HEK293 (cell line): ENCODE data around the gene LDLRAD2.

Experiments
- CTCF ChIA-PET: fragments of 350-600 bp; formaldehyde crosslinking; extraction: SDS; loops from one replicate; lab custom pipeline; 2021; ENCODE audit warnings: antibody characterized with exemption; lab: Yijun Ruan, JAX
- POLR2A ChIA-PET: fragments of 300-600 bp; formaldehyde crosslinking; extraction: SDS; loops from one replicate; lab custom pipeline; 2020; ENCODE audit warnings: antibody characterized with exemption, inconsistent platforms; lab: Yijun Ruan, JAX
- H3K27ac ChIP-seq: fragments of 200-500 bp; sonication (Bioruptor generic); 2 replicates; pipeline ENCODE4 v1.5.1; 2014; ENCODE audit warnings: low read depth, low read length, control low read depth, inconsistent platforms; ENCODE audit errors: extremely low read depth
- H3K36me3 ChIP-seq, 2 experiments: fragments of 200-500 bp in 1 of 2; sonication (Bioruptor generic) in 1 of 2; 1 replicate in 1 of 2; 2 replicates in 1 of 2; pipeline ENCODE4 v1.5.1; 2014 to 2017; ENCODE audit warnings: inconsistent platforms in 2 of 2, low read length in 2 of 2; ENCODE audit not compliant: control insufficient read depth in 2 of 2, insufficient read depth in 1 of 2
- H3K4me1 ChIP-seq: fragments of 200-500 bp; sonication (Bioruptor generic); 2 replicates; pipeline ENCODE4 v1.5.1; 2014; ENCODE audit warnings: mild to moderate bottlenecking, low read length, inconsistent platforms; ENCODE audit not compliant: control insufficient read depth, insufficient read depth
- H3K4me3 ChIP-seq: 2 replicates; pipeline ENCODE4 v1.5.1; 2011; ENCODE audit warnings: low read depth, mild to moderate bottlenecking, control low read depth, low read length, moderate library complexity
- H3K9me3 ChIP-seq: fragments of 200-500 bp; sonication (Bioruptor generic); 2 replicates; pipeline ENCODE4 v1.5.1; 2014; ENCODE audit warnings: low read depth, low read length, inconsistent platforms; ENCODE audit not compliant: control insufficient read depth, insufficient read depth
- KLF16 ChIP-seq: fragments of 450-650 bp; formaldehyde crosslinking; IDR thresholded peaks from 2 replicates; pipeline ENCODE4 v1.5.1; 2017; ENCODE audit warnings: missing biosample characterization, missing genetic modification characterization
- KLF9 ChIP-seq: fragments of 450-650 bp; formaldehyde crosslinking; IDR thresholded peaks from 2 replicates; pipeline ENCODE4 v1.5.1; 2016; ENCODE audit warnings: missing biosample characterization, missing genetic modification characterization, low read depth
- OVOL3 ChIP-seq: fragments of 450-650 bp; formaldehyde crosslinking; IDR thresholded peaks from 2 replicates; pipeline ENCODE4 v1.5.1; 2016; ENCODE audit warnings: missing biosample characterization, missing genetic modification characterization
- PRDM2 ChIP-seq: fragments of 450-650 bp; formaldehyde crosslinking; IDR thresholded peaks from 2 replicates; pipeline ENCODE4 v1.5.1; 2016; ENCODE audit warnings: missing biosample characterization, missing genetic modification characterization, borderline replicate concordance
- WT1 ChIP-seq: fragments of 450-650 bp; formaldehyde crosslinking; IDR thresholded peaks from 2 replicates; pipeline ENCODE4 v1.5.1; 2016; ENCODE audit warnings: missing biosample characterization, missing genetic modification characterization
- ZBTB8A ChIP-seq: fragments of 450-650 bp; formaldehyde crosslinking; IDR thresholded peaks from 2 replicates; pipeline ENCODE4 v1.5.1; 2016; ENCODE audit warnings: missing biosample characterization, missing genetic modification characterization
- ZNF112 ChIP-seq: fragments of 450-650 bp; formaldehyde crosslinking; IDR thresholded peaks from 2 replicates; pipeline ENCODE4 v1.5.0; 2017; ENCODE audit warnings: missing biosample characterization, missing genetic modification characterization
- ZNF184 ChIP-seq: fragments of 450-650 bp; IDR thresholded peaks from 2 replicates; pipeline ENCODE4 v1.5.1; 2018; ENCODE audit warnings: missing biosample characterization, mild to moderate bottlenecking, missing genetic modification characterization
- ZNF248 ChIP-seq: fragments of 450-650 bp; formaldehyde crosslinking; IDR thresholded peaks from 2 replicates; pipeline ENCODE4 v1.5.1; 2017; ENCODE audit warnings: missing biosample characterization, missing genetic modification characterization
- ZNF423 ChIP-seq: fragments of 450-650 bp; formaldehyde crosslinking; IDR thresholded peaks from 2 replicates; pipeline ENCODE4 v1.5.1; 2016; ENCODE audit warnings: missing biosample characterization, missing genetic modification characterization
- ZNF449 ChIP-seq: fragments of 450-650 bp; formaldehyde crosslinking; IDR thresholded peaks from 2 replicates; pipeline ENCODE4 v1.5.1; 2017; ENCODE audit warnings: missing biosample characterization, mild to moderate bottlenecking, missing genetic modification characterization, moderate library complexity
- ZNF560 ChIP-seq: fragments of 450-650 bp; formaldehyde crosslinking; IDR thresholded peaks from 2 replicates; pipeline ENCODE4 v1.5.1; 2017; ENCODE audit warnings: missing biosample characterization, missing genetic modification characterization, borderline replicate concordance
- ZNF747 ChIP-seq: fragments of 450-650 bp; formaldehyde crosslinking; IDR thresholded peaks from 2 replicates; pipeline ENCODE4 v1.5.1; 2016; ENCODE audit warnings: missing biosample characterization, missing genetic modification characterization
- ZNF791 ChIP-seq: fragments of 450-650 bp; formaldehyde crosslinking; IDR thresholded peaks from 2 replicates; pipeline ENCODE4 v1.5.1; 2016; ENCODE audit warnings: missing biosample characterization, missing genetic modification characterization
- ZNF837 ChIP-seq: fragments of 450-650 bp; formaldehyde crosslinking; IDR thresholded peaks from 2 replicates; pipeline ENCODE4 v1.5.1; 2016; ENCODE audit warnings: missing biosample characterization, missing genetic modification characterization
- TF ChIP-seq, protein P1 (sequence below): fragments of 450-650 bp; formaldehyde crosslinking; IDR thresholded peaks from 2 replicates; pipeline ENCODE4 v1.5.1; 2016; ENCODE audit warnings: missing biosample characterization, missing genetic modification characterization
- TF ChIP-seq, protein P2 (sequence below): IDR thresholded peaks from 2 replicates; pipeline ENCODE4 v1.6.1; 2011; ENCODE audit warnings: mild to moderate bottlenecking, low read depth, low read length, borderline replicate concordance
- TF ChIP-seq, protein P3 (sequence below): fragments of 450-650 bp; formaldehyde crosslinking; IDR thresholded peaks from 2 replicates; pipeline ENCODE4 v1.5.1; 2016; ENCODE audit warnings: missing biosample characterization, missing genetic modification characterization

Gene LDLRAD2

DNA sequence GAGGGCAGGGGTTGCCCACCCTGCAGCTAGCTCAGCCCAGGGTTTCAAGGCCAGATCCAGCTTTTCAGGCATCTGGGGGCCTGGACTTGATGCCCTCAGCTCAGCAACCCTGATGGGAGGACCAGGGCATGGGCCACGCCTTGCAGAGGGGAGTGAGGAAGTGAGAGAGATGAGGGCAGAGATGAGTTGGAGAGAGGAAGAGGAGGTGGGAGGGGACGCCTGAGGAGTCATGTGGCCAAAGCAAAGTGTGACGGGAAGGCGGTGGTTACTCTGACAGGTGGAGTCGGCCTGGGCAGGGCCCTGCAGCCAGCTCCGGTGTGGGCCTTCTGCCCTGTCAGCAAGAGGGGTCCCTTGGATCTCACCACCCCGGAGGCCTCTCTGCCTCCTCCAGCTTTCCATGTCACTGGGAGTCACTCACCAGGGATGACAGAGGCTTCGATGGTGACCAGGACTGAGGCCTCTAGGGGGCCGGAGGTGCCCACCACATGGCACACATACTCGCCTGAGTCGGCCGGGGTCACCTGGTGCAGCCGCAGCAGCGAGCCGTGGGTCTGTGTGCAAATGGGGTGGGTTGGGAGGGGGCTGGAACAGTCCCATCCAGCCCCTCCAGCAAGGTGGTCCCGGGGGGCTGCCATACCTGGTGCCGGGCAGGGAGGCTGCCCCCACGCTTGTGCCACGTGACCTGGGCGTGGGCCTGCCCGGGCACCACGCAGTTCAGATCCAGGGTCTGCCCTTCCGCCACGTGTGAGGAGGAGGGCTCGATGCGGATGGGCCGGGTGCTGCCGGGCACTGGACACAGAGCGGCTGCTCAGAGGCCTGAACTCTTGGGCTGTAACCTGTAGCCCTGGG, 40.4 kb downstream of the LDLRAD2 start (continued):
- TF ChIP-seq PRDM2 (tag by site-specific recombination) (no peak), ZNF560 (tag by site-specific recombination) (no peak)

DNA sequence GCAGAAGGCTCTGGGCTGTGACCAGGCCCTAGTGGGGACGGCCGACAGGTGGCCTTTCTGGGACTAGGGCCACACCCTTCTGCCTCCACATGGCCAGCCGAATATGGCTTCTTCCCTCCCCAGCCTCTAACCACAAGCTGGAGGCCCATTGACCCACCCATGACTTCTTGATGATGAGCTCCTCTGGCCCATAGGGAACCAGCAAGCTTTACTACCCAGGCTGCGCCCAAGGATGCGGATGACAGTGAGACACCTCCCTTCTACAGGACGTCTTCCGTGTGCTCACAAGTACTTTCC, 41.0 kb downstream of the LDLRAD2 start:
- Histone ChIP-seq H3K4me3 (no peak overlapping the region), H3K4me1 (no peaks in the 10 kb centered on the region), H3K27ac (no peak overlapping the region), H3K9me3 (no peaks in the 10 kb centered on the region), H3K36me3 (peaks cover 0 to 78% of the 10 kb centered on the region in 2 experiments; a peak in 1 of 3 replicates)
- POLR2A ChIA-PET = interaction anchor here (1.0 kb wide), 1 partner anchor 15 kb away, joined by 3 read pairs; no protein-coding TSS in a partner anchor
- TF ChIP-seq ZNF791 (tag by site-specific recombination) (no peak), ZBTB8A (tag by site-specific recombination) (no peak), KLF16 (tag by site-specific recombination) (no peak), WT1 (tag by site-specific recombination) (no peak), ZNF449 (tag by site-specific recombination) (no peak), ZNF184 (tag by site-specific recombination) (no peak), KLF9 (no peak), ZNF747 (tag by site-specific recombination) (no peak), ZNF248 (tag by site-specific recombination) (no peak), OVOL3 (tag by site-specific recombination) (no peak), ZNF837 (no peak), ZNF112 (tag by site-specific recombination) (no peak), ZNF423 (tag by site-specific recombination) (no peak)
- TF ChIP-seq, protein P1, sequence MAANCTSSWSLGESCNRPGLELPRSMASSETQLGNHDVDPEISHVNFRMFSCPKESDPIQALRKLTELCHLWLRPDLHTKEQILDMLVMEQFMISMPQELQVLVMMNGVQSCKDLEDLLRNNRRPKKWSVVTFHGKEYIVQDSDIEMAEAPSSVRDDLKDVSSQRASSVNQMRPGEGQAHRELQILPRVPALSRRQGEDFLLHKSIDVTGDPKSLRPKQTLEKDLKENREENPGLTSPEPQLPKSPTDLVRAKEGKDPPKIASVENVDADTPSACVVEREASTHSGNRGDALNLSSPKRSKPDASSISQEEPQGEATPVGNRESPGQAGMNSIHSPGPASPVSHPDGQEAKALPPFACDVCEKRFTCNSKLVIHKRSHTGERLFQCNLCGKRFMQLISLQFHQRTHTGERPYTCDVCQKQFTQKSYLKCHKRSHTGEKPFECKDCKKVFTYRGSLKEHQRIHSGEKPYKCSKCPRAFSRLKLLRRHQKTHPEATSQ (tag by site-specific recombination) = no peak
- TF ChIP-seq, protein P2, sequence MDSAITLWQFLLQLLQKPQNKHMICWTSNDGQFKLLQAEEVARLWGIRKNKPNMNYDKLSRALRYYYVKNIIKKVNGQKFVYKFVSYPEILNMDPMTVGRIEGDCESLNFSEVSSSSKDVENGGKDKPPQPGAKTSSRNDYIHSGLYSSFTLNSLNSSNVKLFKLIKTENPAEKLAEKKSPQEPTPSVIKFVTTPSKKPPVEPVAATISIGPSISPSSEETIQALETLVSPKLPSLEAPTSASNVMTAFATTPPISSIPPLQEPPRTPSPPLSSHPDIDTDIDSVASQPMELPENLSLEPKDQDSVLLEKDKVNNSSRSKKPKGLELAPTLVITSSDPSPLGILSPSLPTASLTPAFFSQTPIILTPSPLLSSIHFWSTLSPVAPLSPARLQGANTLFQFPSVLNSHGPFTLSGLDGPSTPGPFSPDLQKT = no peak
- TF ChIP-seq, protein P3, sequence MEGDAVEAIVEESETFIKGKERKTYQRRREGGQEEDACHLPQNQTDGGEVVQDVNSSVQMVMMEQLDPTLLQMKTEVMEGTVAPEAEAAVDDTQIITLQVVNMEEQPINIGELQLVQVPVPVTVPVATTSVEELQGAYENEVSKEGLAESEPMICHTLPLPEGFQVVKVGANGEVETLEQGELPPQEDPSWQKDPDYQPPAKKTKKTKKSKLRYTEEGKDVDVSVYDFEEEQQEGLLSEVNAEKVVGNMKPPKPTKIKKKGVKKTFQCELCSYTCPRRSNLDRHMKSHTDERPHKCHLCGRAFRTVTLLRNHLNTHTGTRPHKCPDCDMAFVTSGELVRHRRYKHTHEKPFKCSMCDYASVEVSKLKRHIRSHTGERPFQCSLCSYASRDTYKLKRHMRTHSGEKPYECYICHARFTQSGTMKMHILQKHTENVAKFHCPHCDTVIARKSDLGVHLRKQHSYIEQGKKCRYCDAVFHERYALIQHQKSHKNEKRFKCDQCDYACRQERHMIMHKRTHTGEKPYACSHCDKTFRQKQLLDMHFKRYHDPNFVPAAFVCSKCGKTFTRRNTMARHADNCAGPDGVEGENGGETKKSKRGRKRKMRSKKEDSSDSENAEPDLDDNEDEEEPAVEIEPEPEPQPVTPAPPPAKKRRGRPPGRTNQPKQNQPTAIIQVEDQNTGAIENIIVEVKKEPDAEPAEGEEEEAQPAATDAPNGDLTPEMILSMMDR (tag by site-specific recombination) = no peak
- CTCF ChIA-PET = no interaction called here
